Osteoblast (primary cell): ENCODE results near the gene PRKN. TPM values are rescaled to one million over a fixed set of nuclear protein-coding genes. Genes with fewer than 3 reads are reported as not detected.

Experiments used
- DNase-seq: peaks from one replicate; pipeline ENCODE4 v3.0.0; 2011; ENCODE audit warnings: low spot score, mixed read lengths; ENCODE audit not compliant: insufficient read length; ENCODE audit errors: missing footprints
- H2AFZ ChIP-seq: 2 replicates; pipeline ENCODE4 v1.6.0; 2011; ENCODE audit warnings: mild to moderate bottlenecking, low read length
- H3K27ac ChIP-seq: 2 replicates; pipeline ENCODE4 v1.5.1; 2011; ENCODE audit warnings: mild to moderate bottlenecking, low read depth, low read length, moderate library complexity
- H3K27me3 ChIP-seq: 2 replicates; pipeline ENCODE4 v1.6.0; 2012; ENCODE audit warnings: mild to moderate bottlenecking, control low read depth, inconsistent platforms, low read length, moderate library complexity; ENCODE audit not compliant: insufficient read depth
- H3K36me3 ChIP-seq: 2 replicates; pipeline ENCODE4 v1.5.1; 2011; ENCODE audit warnings: mild to moderate bottlenecking, low read length, control low read depth, moderate library complexity; ENCODE audit not compliant: insufficient read depth
- H3K4me1 ChIP-seq: 2 replicates; pipeline ENCODE4 v1.5.1; 2011; ENCODE audit warnings: mild to moderate bottlenecking, low read length, control low read depth, moderate library complexity; ENCODE audit not compliant: insufficient read depth
- H3K4me2 ChIP-seq: 2 replicates; pipeline ENCODE4 v1.6.0; 2011; ENCODE audit warnings: mild to moderate bottlenecking, low read length; ENCODE audit not compliant: insufficient read depth
- H3K4me3 ChIP-seq: fragments of 200-600 bp; sonication (generic); 3 replicates; pipeline ENCODE4 v1.5.1; 2012; ENCODE audit warnings: mild to moderate bottlenecking, low read length, inconsistent platforms; ENCODE audit not compliant: insufficient read depth
- H3K79me2 ChIP-seq: 2 replicates; pipeline ENCODE4 v1.6.0; 2012; ENCODE audit warnings: mild to moderate bottlenecking, low read length, control low read depth, inconsistent platforms; ENCODE audit not compliant: insufficient read depth
- H3K9me3 ChIP-seq: 2 replicates; pipeline ENCODE4 v1.5.1; 2011; ENCODE audit warnings: low read depth, low read length, control low read depth
- H4K20me1 ChIP-seq: 2 replicates; pipeline ENCODE4 v1.6.0; 2012; ENCODE audit warnings: mild to moderate bottlenecking, low read length, control low read depth; ENCODE audit not compliant: insufficient read depth
- CTCF ChIP-seq: IDR thresholded peaks from 2 replicates; pipeline ENCODE4 v1.5.1; 2011; ENCODE audit warnings: mild to moderate bottlenecking, low read depth, low read length, moderate library complexity; ENCODE audit errors: extremely low read depth
- total RNA-seq: library from RNA; depleted of rRNA; stranded (reverse); fragments of >200 nt; gene quantifications from 2 replicates; pipeline ENCODE4 v1.2.3, GENCODE V29; 2012

The PRKN gene
- total RNA-seq, 1 donor = 2.9 TPM

- Histone ChIP-seq H3K4me3 (no peak overlapping the region), H3K79me2 (no peaks in the 10 kb centered on the region), H3K4me1 (no peaks in the 10 kb centered on the region), H4K20me1 (no peaks in the 10 kb centered on the region), H3K27ac (no peak overlapping the region), H3K4me2 (peak overlapping the region; percentile 52), H3K9me3 (no peaks in the 10 kb centered on the region), H2AFZ (no peak overlapping the region), H3K27me3 (no peaks in the 10 kb centered on the region), H3K36me3 (no peaks in the 10 kb centered on the region)
- peak; percentile 32 for DNase-seq
- peak; percentile 37 for TF ChIP-seq CTCF
These were observed 1108.6 kb downstream of the PRKN start for GRCh38 chr6:161618831-161619454.

- Histone ChIP-seq H3K4me1 (no peaks in the 10 kb centered on the region), H3K4me2 (no peak overlapping the region), H4K20me1 (no peaks in the 10 kb centered on the region), H3K27me3 (no peaks in the 10 kb centered on the region), H3K79me2 (no peaks in the 10 kb centered on the region), H3K36me3 (no peaks in the 10 kb centered on the region), H3K9me3 (no peaks in the 10 kb centered on the region), H3K4me3 (no peak overlapping the region), H3K27ac (no peak overlapping the region), H2AFZ (no peak overlapping the region)
- no peak for DNase-seq
- no peak for TF ChIP-seq CTCF
These were observed 1113.9 kb downstream of the PRKN start for GRCh38 chr6:161613711-161614110.

DNA sequence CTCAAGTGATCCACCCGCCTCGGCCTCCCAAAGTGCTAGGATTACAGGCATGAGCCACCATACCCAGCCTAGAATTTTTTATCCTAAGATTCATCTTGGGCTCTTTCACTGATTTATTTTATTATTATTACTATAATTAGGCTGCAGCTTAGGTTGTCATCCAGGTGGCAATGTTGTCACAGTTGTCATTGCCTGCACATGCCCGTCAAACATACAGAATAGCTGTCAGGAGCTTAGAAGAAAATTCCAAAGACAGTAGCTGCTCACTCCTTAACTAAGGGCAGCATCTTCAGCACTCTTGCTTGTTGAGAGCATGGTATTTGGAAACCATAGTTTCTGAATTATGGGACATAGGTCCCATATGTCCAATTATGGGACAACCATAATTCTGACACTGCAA, 1118.8 kb downstream of the PRKN start:
- Histone ChIP-seq H3K79me2 (no peaks in the 10 kb centered on the region), H3K4me1 (no peaks in the 10 kb centered on the region), H3K4me2 (no peak overlapping the region), H3K9me3 (no peaks in the 10 kb centered on the region), H2AFZ (no peak overlapping the region), H3K36me3 (no peaks in the 10 kb centered on the region), H3K27ac (no peak overlapping the region), H3K4me3 (no peak overlapping the region), H4K20me1 (no peaks in the 10 kb centered on the region), H3K27me3 (no peaks in the 10 kb centered on the region)
- DNase-seq = no peak
- TF ChIP-seq CTCF = no peak

DNA sequence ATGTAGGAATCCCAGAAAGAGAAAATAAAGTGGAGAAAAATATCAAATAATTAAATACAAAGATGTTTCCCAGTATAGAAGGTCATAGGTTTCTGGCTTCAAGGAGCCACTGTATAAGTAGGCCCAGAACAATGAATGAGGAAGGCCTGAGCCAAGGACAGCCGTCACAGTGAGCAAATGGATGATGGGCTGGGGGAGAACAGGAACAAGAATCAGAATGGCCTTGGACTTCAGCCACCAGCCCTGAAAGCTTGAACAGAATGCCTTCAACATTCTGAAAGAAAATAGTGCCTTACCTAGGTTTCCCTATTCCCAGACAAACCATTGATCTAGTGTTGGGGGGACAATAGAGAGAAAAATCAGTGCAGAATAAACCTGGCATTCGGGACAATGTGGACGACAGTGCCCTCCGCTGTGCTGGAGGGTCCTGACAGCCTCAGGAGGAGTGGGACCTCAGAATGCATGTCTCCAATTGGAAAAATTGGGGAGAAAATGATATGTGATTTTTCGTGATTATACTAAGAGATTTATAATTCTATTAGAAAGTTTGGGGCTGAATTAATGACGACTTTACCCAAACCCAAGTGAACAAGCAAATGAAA, 1119.8 kb downstream of the PRKN start:
- Histone ChIP-seq H3K27me3 (no peaks in the 10 kb centered on the region), H3K27ac (no peak overlapping the region), H3K9me3 (peaks cover 2% of the 10 kb centered on the region), H4K20me1 (no peaks in the 10 kb centered on the region), H3K4me3 (no peak overlapping the region), H3K36me3 (no peaks in the 10 kb centered on the region), H3K4me1 (no peaks in the 10 kb centered on the region), H3K4me2 (no peak overlapping the region), H3K79me2 (no peaks in the 10 kb centered on the region), H2AFZ (no peak overlapping the region)
- no peak for DNase-seq
- no peak for TF ChIP-seq CTCF
